ENCODE measurements around the gene ZNRF3.

The ZNRF3 gene

DNA sequence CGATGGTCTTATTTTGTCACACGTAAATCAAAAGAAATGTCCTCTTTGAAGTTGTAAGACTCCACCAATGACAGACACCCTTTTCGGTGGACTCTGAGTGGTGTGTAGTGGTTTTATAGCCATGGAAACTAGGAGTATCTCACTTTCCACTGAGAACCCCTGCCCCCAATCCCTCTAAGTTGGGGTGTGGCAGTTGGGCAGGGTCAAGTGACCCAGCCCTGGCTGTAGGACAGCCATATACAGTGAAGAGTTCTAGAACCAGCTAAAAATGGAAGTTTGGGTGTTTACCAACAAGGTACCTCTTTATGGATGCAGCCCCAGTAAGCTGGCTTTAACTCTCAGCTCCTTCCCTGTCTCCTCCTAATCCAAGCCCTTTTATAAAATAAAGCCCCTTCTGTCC lies 173.1 kb downstream of the ZNRF3 start:
- TF ChIP-seq, protein P1, sequence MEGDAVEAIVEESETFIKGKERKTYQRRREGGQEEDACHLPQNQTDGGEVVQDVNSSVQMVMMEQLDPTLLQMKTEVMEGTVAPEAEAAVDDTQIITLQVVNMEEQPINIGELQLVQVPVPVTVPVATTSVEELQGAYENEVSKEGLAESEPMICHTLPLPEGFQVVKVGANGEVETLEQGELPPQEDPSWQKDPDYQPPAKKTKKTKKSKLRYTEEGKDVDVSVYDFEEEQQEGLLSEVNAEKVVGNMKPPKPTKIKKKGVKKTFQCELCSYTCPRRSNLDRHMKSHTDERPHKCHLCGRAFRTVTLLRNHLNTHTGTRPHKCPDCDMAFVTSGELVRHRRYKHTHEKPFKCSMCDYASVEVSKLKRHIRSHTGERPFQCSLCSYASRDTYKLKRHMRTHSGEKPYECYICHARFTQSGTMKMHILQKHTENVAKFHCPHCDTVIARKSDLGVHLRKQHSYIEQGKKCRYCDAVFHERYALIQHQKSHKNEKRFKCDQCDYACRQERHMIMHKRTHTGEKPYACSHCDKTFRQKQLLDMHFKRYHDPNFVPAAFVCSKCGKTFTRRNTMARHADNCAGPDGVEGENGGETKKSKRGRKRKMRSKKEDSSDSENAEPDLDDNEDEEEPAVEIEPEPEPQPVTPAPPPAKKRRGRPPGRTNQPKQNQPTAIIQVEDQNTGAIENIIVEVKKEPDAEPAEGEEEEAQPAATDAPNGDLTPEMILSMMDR (IDR thresholded peaks at IDR 0.05; ENCODE audit: low read depth, low read length, missing control alignments): no peak
- no peak overlapping the region for H3K4me3 ChIP-seq (replicated peaks; ENCODE audit: low read depth, low read length)
- no peak for DNase-seq (ENCODE audit: extremely low read depth, low read depth)

DNA sequence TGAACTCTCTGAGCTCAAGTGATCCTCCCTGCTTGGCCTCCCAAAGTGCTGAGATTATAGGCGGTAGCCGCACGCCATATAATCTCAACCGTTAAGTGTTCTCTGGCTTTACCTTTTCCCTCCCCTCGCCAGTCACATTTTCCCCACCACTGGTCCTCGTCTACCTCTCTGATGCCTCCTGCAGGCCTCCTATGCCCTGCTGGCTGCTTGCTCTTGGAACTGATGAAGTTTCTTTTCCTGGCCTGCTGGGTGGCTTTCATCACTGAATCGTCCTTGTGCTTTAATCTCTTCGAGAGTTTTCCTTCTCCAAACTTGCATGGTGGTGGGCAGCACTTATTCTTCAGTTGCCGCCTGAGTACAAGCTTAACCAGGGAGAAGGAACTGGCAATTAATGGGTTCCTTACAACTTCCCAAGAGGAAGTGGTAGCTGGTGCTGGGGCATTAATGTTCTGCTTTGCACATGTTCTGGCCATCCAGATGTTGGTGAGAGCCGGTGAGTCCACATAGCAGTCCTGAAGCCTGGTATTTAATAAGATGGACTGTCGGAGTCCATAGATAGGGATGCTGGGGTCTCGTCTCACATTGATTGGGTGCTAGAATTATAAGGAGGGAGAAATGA lies 177.0 kb downstream of the ZNRF3 start:
- H3K4me3 ChIP-seq (replicated peaks; ENCODE audit: low read depth, low read length): no peak overlapping the region
- TF ChIP-seq, protein P1 (IDR thresholded peaks at IDR 0.05; ENCODE audit: low read depth, low read length, missing control alignments): no peak
- DNase-seq (ENCODE audit: extremely low read depth, low read depth): no peak

DNA sequence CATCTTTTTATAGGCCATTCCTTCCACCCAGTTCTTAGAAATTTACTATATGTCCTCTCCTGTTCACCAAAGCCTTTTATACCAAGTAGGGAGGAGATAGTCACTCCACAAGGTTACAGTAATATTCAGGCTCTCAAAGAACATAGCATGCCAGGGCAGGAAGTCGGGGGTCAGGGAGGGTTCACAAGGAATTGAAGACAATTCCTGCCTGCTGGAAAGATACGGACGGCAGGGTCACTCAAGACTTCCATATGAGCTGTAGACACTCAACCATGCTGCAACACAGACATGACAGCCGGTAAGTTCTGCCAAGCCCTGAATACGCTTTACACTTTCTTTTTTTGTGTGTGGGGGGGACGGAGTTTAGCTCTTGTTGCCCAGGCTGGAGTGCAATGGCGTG lies 177.6 kb downstream of the ZNRF3 start:
- no peak overlapping the region for H3K4me3 ChIP-seq (replicated peaks; ENCODE audit: low read depth, low read length)
- no peak for DNase-seq (ENCODE audit: extremely low read depth, low read depth)
- TF ChIP-seq, protein P1 (IDR thresholded peaks at IDR 0.05; ENCODE audit: low read depth, low read length, missing control alignments): no peak

DNA sequence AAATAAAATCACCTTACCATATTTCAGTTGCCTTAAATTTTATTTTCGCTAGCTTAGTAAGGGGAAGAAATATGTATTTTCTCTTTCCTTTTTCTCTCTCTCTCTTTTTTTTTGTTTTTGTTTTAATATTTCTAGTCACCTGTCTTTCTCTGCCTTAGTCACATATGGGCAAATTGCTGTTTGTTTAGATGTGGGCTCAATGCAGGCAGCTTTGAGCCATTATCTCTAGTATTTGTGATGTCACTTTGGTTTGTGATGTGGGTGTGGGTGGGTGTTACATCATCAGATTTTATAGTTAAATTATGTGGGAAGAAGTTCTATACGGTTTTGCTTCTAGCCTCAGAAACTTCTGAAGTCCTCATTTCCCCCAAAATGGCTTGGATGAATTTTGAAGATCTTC lies 178.4 kb downstream of the ZNRF3 start, which contains the start of gene C22orf31:
Gene C22orf31 (minus strand): TSS at position 59 of the 400 bp plus-strand sequence. CDS start 39 bp downstream, at position 20.
- H3K4me3 ChIP-seq (replicated peaks; ENCODE audit: low read depth, low read length): no peak within 1 kb of the TSS
- TF ChIP-seq, protein P1 (IDR thresholded peaks at IDR 0.05; ENCODE audit: low read depth, low read length, missing control alignments): no peak
- DNase-seq (ENCODE audit: extremely low read depth, low read depth): no peak

DNA sequence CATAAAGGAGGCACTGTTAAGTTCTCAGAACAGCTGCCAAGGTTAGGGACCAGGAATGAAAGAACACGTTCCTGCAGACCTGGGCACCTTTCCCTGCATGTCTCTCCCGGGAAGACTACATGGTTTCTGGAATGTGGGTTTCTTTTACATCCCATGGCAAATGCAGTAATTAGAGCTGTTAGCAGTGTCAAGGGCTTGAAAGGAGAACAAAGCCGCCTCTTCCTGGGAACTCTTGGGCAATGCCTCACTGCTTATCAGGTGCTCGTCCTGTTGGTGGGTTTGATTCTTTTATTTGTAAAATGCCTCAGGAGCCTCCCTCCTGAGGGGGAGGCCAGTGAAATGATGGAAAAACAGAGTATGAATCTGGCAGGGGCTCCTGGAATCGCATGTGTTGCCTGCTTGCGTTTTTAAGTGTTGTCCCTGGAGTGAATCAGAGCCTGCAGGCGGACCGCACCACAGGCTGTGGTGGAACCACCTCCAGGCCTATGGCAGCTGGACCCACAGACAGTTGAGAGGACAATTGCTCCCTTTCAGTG lies 179.0 kb downstream of the ZNRF3 start:
- TF ChIP-seq, protein P1 (IDR thresholded peaks at IDR 0.05; ENCODE audit: low read depth, low read length, missing control alignments): no peak
- DNase-seq (ENCODE audit: extremely low read depth, low read depth): no peak
- H3K4me3 ChIP-seq (replicated peaks; ENCODE audit: low read depth, low read length): no peak overlapping the region

DNA sequence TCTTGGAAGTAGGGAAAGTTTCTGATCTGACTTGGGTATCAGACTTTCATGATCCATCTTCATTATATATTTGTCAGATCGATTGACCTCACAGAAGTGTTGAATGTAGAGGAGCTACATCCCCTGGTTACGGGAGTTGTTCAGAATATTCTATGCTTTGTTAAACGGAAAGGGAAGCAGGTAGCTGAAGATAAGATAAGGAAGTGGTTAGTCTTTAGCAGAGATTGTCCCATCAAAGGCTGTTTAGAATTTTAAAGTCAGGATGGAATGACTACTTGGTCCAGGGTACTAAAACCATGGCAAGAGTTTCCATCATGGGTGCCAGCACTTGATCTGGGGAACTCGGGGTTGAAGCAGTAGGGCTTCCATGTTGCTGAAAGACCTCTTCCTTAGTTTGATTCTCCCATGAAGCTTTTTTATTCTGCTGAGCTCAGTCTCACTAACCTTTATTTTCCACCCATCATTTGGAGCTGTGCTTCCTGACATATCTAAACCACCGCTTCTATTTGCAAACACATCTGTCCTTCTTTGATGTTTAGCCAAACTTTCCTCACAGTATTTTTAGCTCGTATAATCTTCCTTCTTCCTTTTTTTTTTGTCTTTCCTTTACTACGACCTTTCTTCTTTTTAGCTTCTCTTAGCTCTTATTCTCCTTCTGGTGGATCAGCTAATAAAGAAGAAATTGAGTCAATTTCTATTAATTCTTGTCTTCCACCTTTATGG lies 182.3 kb downstream of the ZNRF3 start:
- DNase-seq (ENCODE audit: extremely low read depth, low read depth): no peak
- TF ChIP-seq, protein P1 (IDR thresholded peaks at IDR 0.05; ENCODE audit: low read depth, low read length, missing control alignments): no peak
- H3K4me3 ChIP-seq (replicated peaks; ENCODE audit: low read depth, low read length): no peak overlapping the region

Data from HFF-Myc (cell line).